K562 (cell line): ENCODE data around the gene SHISA7. TPM values are rescaled to one million over a fixed set of nuclear protein-coding genes. Genes with fewer than 3 reads are reported as not detected.

Source experiments
- CTCF ChIP-seq, 3 experiments: IDR thresholded peaks in 2 of 3; conservative IDR thresholded peaks in 1 of 3; 2 replicates each; pipeline ENCODE4 v1.5.1; 2011 to 2012; ENCODE audit warnings: low read length in 3 of 3, mild to moderate bottlenecking in 3 of 3, control low read depth in 2 of 3, improper control_type of control experiment in 1 of 3, inconsistent platforms in 1 of 3, low read depth in 1 of 3, mixed read lengths in 1 of 3, moderate library complexity in 1 of 3; ENCODE audit not compliant: insufficient read depth in 2 of 3
- FOXK2 ChIP-seq, 2 experiments: fragments of 450-650 bp; IDR thresholded peaks in 1 of 2; conservative IDR thresholded peaks in 1 of 2; 2 replicates each; pipeline ENCODE4 v1.6.1; 2016; ENCODE audit warnings: low read depth in 2 of 2, mild to moderate bottlenecking in 1 of 2
- GATAD2A ChIP-seq: fragments of 450-650 bp; IDR thresholded peaks from 2 replicates; pipeline ENCODE4 v1.6.1; 2017
- HEY1 ChIP-seq: fragments of 250-450 bp; sonication (Bioruptor Pico); IDR thresholded peaks from 2 replicates; pipeline ENCODE4 v1.5.0; 2020; ENCODE audit warnings: mild to moderate bottlenecking, moderate library complexity, borderline replicate concordance
- IRF2 ChIP-seq: sonication (generic); formaldehyde crosslinking; IDR thresholded peaks from 2 replicates; pipeline ENCODE4 v1.8.1; 2022; ENCODE audit warnings: mild to moderate bottlenecking, missing genetic modification reagents
- NR2C2 ChIP-seq, 2 experiments: fragments of 200-800 bp in 1 of 2; sonication (Bioruptor generic) in 1 of 2; sonication (generic) in 1 of 2; formaldehyde crosslinking in 1 of 2; IDR thresholded peaks; 2 replicates each; pipeline versions ENCODE4 v1.6.1 to v1.8.0; 2016 to 2022; ENCODE audit warnings: mild to moderate bottlenecking in 1 of 2, missing compliant biosample characterization in 1 of 2, missing genetic modification characterization in 1 of 2, missing genetic modification reagents in 1 of 2
- POLR2G ChIP-seq: fragments of 200-400 bp; formaldehyde crosslinking; IDR thresholded peaks from 2 replicates; pipeline ENCODE4 v1.6.1; 2017; ENCODE audit warnings: low read depth, mild to moderate bottlenecking, antibody characterized with exemption, low read length, moderate library complexity
- RB1 ChIP-seq: fragments of 450-650 bp; IDR thresholded peaks from 2 replicates; pipeline ENCODE4 v1.6.1; 2017; ENCODE audit warnings: low read depth, mild to moderate bottlenecking
- SMARCE1 ChIP-seq: fragments of 450-650 bp; IDR thresholded peaks from 2 replicates; pipeline ENCODE4 v1.7.1; 2016; ENCODE audit warnings: mild to moderate bottlenecking
- SREBF2 ChIP-seq: sonication (generic); formaldehyde crosslinking; IDR thresholded peaks from 2 replicates; pipeline ENCODE4 v1.4.0; 2020; ENCODE audit warnings: mild to moderate bottlenecking, missing genetic modification reagents
- TBP ChIP-seq: optimal IDR thresholded peaks from 2 replicates; pipeline ENCODE3; 2011; ENCODE audit warnings: low read depth, low read length, improper control_type of control experiment
- TRIM28 ChIP-seq: fragments of 450-650 bp; IDR thresholded peaks from 2 replicates; pipeline ENCODE4 v1.6.1; 2017
- YY1 ChIP-seq, 3 experiments: IDR thresholded peaks; 2 replicates each; pipeline ENCODE4 v1.6.1; 2011; ENCODE audit warnings: low read length in 2 of 3, mild to moderate bottlenecking in 2 of 3, moderate library complexity in 2 of 3, borderline replicate concordance in 1 of 3, control low read depth in 1 of 3, low read depth in 1 of 3; ENCODE audit not compliant: insufficient read depth in 3 of 3, insufficient replicate concordance in 2 of 3, control insufficient read depth in 1 of 3, insufficient read length in 1 of 3; ENCODE audit errors: extremely low read depth in 1 of 3
- ZNF175 ChIP-seq: fragments of 200-800 bp; sonication (Bioruptor generic); IDR thresholded peaks from 2 replicates; pipeline ENCODE4 v1.6.1; 2016; ENCODE audit warnings: low read depth, mild to moderate bottlenecking, missing genetic modification characterization, missing compliant biosample characterization
- ZNF395 ChIP-seq: fragments of 200-800 bp; sonication (Bioruptor generic); IDR thresholded peaks from 2 replicates; pipeline ENCODE4 v1.6.1; 2017; ENCODE audit warnings: missing genetic modification characterization, missing compliant biosample characterization
- polyA plus RNA-seq, 8 experiments: library from polyadenylated mRNA; depleted of rRNA in 4 of 8; stranded (reverse) in 5 of 8; unstranded in 3 of 8; fragments of >200 nt; fragmentation: Nextera tagmentation in 2 of 8; fragmentation: Illumina TruSeq in 1 of 8; extraction: Ambion mirVana in 2 of 8; extraction: Trizol in 1 of 8; gene quantifications; 2 replicates each; pipeline versions ENCODE4 v1.2.1 to v1.2.3, GENCODE V29; 2011 to 2014; ENCODE audit warnings: inconsistent platforms in 1 of 8, missing spikeins in 1 of 8
- total RNA-seq, 7 experiments: library from RNA; depleted of rRNA in 6 of 7; stranded (reverse); fragments of >200 nt in 6 of 7; fragmentation: Illumina TruSeq in 2 of 7; extraction: Trizol in 2 of 7; gene quantifications; 2 replicates each; pipeline versions ENCODE4 v1.2.1 to v1.2.3, GENCODE V29; 2011 to 2021; ENCODE audit warnings: low replicate concordance in 1 of 7
- TF ChIP-seq, protein P1 (sequence below), 2 experiments: IDR thresholded peaks; 2 replicates each; pipeline ENCODE4 v1.6.1; 2012; ENCODE audit warnings: improper control_type of control experiment in 2 of 2, low read depth in 2 of 2, low read length in 2 of 2, borderline replicate concordance in 1 of 2
- TF ChIP-seq, protein P2 (sequence below): fragments of 250-450 bp; sonication (Bioruptor Pico); IDR thresholded peaks from 2 replicates; pipeline ENCODE4 v1.9.0; 2021; ENCODE audit warnings: mild to moderate bottlenecking, inconsistent platforms

SHISA7 gene
- total and polyA plus RNA-seq, 9 of the 15 experiments (the other 6 are each of a cell fraction or from before 2014, with no cell fraction given): 0.01 to 0.40 (median 0.07) TPM

GRCh38 chr19:55383279-55384130 is 59.6 kb downstream of the SHISA7 start (continued):
- TF ChIP-seq, protein P1, sequence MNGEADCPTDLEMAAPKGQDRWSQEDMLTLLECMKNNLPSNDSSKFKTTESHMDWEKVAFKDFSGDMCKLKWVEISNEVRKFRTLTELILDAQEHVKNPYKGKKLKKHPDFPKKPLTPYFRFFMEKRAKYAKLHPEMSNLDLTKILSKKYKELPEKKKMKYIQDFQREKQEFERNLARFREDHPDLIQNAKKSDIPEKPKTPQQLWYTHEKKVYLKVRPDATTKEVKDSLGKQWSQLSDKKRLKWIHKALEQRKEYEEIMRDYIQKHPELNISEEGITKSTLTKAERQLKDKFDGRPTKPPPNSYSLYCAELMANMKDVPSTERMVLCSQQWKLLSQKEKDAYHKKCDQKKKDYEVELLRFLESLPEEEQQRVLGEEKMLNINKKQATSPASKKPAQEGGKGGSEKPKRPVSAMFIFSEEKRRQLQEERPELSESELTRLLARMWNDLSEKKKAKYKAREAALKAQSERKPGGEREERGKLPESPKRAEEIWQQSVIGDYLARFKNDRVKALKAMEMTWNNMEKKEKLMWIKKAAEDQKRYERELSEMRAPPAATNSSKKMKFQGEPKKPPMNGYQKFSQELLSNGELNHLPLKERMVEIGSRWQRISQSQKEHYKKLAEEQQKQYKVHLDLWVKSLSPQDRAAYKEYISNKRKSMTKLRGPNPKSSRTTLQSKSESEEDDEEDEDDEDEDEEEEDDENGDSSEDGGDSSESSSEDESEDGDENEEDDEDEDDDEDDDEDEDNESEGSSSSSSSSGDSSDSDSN (IDR thresholded peaks at IDR 0.05; ENCODE audit: borderline replicate concordance in 1 of 2, low read depth in 2 of 2, low read length in 2 of 2): peak; percentile 60 to 75; a peak in 1 of 4 replicates
- TF ChIP-seq CTCF (IDR thresholded peaks at IDR 0.05 in 2 of 3, conservative IDR thresholded peaks at IDR 0.05 in 1 of 3; ENCODE audit: insufficient read depth in 2 of 3, low read depth in 1 of 3, low read length in 3 of 3): peak in 2 of 3 experiments; percentile 38 to 61; a peak in 4 of 6 replicates
- TF ChIP-seq SREBF2 (CRISPR knock-in tag): no peak
- 0 out of 2 replicates have a peak, but pooled peaks have one; percentile 18 for TF ChIP-seq ZNF175 (CRISPR knock-in tag)
- no peak for TF ChIP-seq GATAD2A
- peak; percentile 51 for TF ChIP-seq TBP
- no peak for TF ChIP-seq FOXK2 (conservative IDR thresholded peaks at IDR 0.05 in 1 of 2, IDR thresholded peaks at IDR 0.05 in 1 of 2; ENCODE audit: low read depth in 2 of 2)
- TF ChIP-seq YY1 (IDR thresholded peaks at IDR 0.05; ENCODE audit: borderline replicate concordance in 1 of 3, control insufficient read depth in 1 of 3, extremely low read depth in 1 of 3, insufficient read depth in 3 of 3, insufficient read length in 1 of 3, insufficient replicate concordance in 2 of 3, low read depth in 1 of 3, low read length in 2 of 3): peak in 2 of 3 experiments; percentile 15 to 31
- 0 out of 2 replicates have a peak, but pooled peaks have one; percentile 37 for TF ChIP-seq SMARCE1
- TF ChIP-seq NR2C2 (CRISPR knock-in tag; IDR thresholded peaks at IDR 0.05): 0 out of 2 replicates have a peak, but pooled peaks have one; percentile 45
- TF ChIP-seq NR2C2 (tag; IDR thresholded peaks at IDR 0.05): no peak
- TF ChIP-seq, protein P2, sequence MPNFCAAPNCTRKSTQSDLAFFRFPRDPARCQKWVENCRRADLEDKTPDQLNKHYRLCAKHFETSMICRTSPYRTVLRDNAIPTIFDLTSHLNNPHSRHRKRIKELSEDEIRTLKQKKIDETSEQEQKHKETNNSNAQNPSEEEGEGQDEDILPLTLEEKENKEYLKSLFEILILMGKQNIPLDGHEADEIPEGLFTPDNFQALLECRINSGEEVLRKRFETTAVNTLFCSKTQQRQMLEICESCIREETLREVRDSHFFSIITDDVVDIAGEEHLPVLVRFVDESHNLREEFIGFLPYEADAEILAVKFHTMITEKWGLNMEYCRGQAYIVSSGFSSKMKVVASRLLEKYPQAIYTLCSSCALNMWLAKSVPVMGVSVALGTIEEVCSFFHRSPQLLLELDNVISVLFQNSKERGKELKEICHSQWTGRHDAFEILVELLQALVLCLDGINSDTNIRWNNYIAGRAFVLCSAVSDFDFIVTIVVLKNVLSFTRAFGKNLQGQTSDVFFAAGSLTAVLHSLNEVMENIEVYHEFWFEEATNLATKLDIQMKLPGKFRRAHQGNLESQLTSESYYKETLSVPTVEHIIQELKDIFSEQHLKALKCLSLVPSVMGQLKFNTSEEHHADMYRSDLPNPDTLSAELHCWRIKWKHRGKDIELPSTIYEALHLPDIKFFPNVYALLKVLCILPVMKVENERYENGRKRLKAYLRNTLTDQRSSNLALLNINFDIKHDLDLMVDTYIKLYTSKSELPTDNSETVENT (CRISPR knock-in tag): peak; percentile 50; the same call in 1 of the 2 replicates
- TF ChIP-seq HEY1 (CRISPR knock-in tag): no peak
- peak; percentile 36; the same call in 1 of the 2 replicates for TF ChIP-seq ZNF395 (CRISPR knock-in tag)
- no peak for TF ChIP-seq TRIM28
- peak; percentile 83 for TF ChIP-seq POLR2G
- no peak for TF ChIP-seq IRF2
- peak; percentile 61; the same call in 1 of the 2 replicates for TF ChIP-seq RB1
